ENCODE results near the gene FADS3. TPM values are rescaled to one million over a fixed set of nuclear protein-coding genes. Genes with fewer than 3 reads are reported as not detected.

Gene FADS3
- total and polyA plus RNA-seq, 9 of the 15 experiments (the other 6 are each of a cell fraction or from before 2014, with no cell fraction given) = 0.97 to 148 (median 92.7) TPM

DNA sequence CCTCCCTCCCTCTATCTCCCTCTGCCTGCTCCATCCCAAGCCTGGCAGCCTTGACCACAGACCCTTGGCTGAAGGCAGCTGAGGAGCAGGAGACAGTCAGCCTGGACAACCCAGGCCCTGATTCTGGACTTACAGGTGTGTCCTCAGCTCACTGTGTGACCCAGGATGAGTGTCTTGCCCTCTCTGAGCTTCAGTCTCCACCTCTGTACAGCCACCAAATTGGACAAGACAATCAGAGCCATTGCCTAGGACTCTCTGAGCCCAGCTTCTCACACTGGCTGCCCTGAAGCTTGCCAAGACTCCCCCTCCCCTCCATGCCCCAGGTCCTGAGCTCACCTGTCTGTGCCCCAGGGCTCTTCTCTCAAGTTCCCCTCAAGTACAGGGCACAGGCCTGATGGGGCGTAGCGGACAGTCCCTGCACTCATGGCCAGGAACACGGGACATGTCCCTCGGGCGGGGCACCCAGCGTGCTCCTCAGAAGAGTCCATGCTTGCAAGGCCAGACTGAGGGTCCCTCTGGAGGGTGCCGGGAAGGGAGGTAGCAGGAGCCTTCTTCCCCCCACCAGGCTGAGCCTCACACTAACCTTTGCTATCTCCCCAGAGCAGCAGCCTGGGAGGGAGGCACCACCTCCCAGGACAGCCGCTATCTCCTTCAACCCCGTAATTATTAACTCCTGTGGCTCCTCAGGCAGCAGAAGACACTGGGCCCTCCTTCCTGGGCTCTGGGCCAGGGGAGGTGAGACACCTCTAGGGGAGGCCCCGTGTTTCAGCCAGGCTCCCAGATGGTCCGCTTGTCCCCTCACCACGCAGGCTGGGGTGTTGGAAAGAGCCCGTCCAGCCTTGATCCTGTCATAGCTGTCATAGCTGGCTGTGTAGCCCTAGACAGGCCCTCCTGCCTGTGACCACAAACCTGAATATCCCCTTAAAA, 28.6 kb upstream of the FADS3 start (continued):
- TF ChIP-seq, protein P1, sequence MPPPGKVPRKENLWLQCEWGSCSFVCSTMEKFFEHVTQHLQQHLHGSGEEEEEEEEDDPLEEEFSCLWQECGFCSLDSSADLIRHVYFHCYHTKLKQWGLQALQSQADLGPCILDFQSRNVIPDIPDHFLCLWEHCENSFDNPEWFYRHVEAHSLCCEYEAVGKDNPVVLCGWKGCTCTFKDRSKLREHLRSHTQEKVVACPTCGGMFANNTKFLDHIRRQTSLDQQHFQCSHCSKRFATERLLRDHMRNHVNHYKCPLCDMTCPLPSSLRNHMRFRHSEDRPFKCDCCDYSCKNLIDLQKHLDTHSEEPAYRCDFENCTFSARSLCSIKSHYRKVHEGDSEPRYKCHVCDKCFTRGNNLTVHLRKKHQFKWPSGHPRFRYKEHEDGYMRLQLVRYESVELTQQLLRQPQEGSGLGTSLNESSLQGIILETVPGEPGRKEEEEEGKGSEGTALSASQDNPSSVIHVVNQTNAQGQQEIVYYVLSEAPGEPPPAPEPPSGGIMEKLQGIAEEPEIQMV (tag; conservative IDR thresholded peaks at IDR 0.05; ENCODE audit: low read depth) = peak; percentile 82
- TF ChIP-seq, protein P2, sequence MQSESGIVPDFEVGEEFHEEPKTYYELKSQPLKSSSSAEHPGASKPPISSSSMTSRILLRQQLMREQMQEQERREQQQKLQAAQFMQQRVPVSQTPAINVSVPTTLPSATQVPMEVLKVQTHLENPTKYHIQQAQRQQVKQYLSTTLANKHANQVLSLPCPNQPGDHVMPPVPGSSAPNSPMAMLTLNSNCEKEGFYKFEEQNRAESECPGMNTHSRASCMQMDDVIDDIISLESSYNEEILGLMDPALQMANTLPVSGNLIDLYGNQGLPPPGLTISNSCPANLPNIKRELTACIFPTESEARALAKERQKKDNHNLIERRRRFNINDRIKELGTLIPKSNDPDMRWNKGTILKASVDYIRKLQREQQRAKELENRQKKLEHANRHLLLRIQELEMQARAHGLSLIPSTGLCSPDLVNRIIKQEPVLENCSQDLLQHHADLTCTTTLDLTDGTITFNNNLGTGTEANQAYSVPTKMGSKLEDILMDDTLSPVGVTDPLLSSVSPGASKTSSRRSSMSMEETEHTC (IDR thresholded peaks at IDR 0.05) = no peak; the same call in 1 of the 2 replicates
- no peak for TF ChIP-seq CBX8 (IDR thresholded peaks at IDR 0.05; ENCODE audit: borderline replicate concordance, extremely low read depth, low read depth, low read length, poor library complexity, severe bottlenecking)
- TF ChIP-seq LCOR (CRISPR knock-in tag; IDR thresholded peaks at IDR 0.05) = peak; percentile 87
- no peak for TF ChIP-seq SPI1 (IDR thresholded peaks at IDR 0.05; ENCODE audit: borderline replicate concordance, low read depth, low read length)
- TF ChIP-seq BRD4 (IDR thresholded peaks at IDR 0.05) = no peak
- peak; percentile 88 for TF ChIP-seq HDAC2 (IDR thresholded peaks at IDR 0.05)
- TF ChIP-seq FOXJ2 (tag; IDR thresholded peaks at IDR 0.05) = no peak
- TF ChIP-seq EP300 (IDR thresholded peaks at IDR 0.05; ENCODE audit: low read length) = peak; percentile 91
- no peak for TF ChIP-seq STAG1 (CRISPR knock-in tag; IDR thresholded peaks at IDR 0.05; ENCODE audit: borderline replicate concordance)
- TF ChIP-seq, protein P3, sequence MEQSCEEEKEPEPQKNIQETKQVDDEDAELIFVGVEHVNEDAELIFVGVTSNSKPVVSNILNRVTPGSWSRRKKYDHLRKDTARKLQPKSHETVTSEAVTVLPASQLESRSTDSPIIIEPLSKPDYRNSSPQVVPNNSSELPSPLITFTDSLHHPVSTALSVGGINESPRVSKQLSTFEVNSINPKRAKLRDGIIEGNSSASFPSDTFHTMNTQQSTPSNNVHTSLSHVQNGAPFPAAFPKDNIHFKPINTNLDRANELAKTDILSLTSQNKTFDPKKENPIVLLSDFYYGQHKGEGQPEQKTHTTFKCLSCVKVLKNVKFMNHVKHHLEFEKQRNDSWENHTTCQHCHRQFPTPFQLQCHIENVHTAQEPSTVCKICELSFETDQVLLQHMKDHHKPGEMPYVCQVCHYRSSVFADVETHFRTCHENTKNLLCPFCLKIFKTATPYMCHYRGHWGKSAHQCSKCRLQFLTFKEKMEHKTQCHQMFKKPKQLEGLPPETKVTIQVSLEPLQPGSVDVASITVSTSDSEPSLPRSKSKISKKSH (CRISPR knock-in tag; IDR thresholded peaks at IDR 0.05) = no peak
- no peak for TF ChIP-seq ZNF384 (IDR thresholded peaks at IDR 0.05; ENCODE audit: low read depth, low read length)
- no peak for TF ChIP-seq E2F3 (CRISPR knock-in tag; IDR thresholded peaks at IDR 0.05)
- TF ChIP-seq C11orf30 (IDR thresholded peaks at IDR 0.05; ENCODE audit: low read depth) = no peak
- TF ChIP-seq, protein P4, sequence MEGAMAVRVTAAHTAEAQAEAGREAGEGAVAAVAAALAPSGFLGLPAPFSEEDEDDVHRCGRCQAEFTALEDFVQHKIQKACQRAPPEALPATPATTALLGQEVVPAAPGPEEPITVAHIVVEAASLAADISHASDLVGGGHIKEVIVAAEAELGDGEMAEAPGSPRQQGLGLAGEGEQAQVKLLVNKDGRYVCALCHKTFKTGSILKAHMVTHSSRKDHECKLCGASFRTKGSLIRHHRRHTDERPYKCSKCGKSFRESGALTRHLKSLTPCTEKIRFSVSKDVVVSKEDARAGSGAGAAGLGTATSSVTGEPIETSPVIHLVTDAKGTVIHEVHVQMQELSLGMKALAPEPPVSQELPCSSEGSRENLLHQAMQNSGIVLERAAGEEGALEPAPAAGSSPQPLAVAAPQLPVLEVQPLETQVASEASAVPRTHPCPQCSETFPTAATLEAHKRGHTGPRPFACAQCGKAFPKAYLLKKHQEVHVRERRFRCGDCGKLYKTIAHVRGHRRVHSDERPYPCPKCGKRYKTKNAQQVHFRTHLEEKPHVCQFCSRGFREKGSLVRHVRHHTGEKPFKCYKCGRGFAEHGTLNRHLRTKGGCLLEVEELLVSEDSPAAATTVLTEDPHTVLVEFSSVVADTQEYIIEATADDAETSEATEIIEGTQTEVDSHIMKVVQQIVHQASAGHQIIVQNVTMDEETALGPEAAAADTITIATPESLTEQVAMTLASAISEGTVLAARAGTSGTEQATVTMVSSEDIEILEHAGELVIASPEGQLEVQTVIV (CRISPR knock-in tag; IDR thresholded peaks at IDR 0.05; ENCODE audit: borderline replicate concordance) = no peak
- TF ChIP-seq, protein P5, sequence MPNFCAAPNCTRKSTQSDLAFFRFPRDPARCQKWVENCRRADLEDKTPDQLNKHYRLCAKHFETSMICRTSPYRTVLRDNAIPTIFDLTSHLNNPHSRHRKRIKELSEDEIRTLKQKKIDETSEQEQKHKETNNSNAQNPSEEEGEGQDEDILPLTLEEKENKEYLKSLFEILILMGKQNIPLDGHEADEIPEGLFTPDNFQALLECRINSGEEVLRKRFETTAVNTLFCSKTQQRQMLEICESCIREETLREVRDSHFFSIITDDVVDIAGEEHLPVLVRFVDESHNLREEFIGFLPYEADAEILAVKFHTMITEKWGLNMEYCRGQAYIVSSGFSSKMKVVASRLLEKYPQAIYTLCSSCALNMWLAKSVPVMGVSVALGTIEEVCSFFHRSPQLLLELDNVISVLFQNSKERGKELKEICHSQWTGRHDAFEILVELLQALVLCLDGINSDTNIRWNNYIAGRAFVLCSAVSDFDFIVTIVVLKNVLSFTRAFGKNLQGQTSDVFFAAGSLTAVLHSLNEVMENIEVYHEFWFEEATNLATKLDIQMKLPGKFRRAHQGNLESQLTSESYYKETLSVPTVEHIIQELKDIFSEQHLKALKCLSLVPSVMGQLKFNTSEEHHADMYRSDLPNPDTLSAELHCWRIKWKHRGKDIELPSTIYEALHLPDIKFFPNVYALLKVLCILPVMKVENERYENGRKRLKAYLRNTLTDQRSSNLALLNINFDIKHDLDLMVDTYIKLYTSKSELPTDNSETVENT (CRISPR knock-in tag; IDR thresholded peaks at IDR 0.05) = peak; percentile 30; the same call in 1 of the 2 replicates
- no peak for TF ChIP-seq HNRNPUL1 (IDR thresholded peaks at IDR 0.05; ENCODE audit: low read length)
- TF ChIP-seq ZNF12 (CRISPR knock-in tag; IDR thresholded peaks at IDR 0.05) = 0 out of 2 replicates have a peak, but pooled peaks have one; percentile 42

Measured in K562 (cell line).